Measurements from ENCODE around the gene DNAJC5. TPM values are rescaled to one million over a fixed set of nuclear protein-coding genes. Genes with fewer than 3 reads are reported as not detected.

DNAJC5 gene
- total and polyA plus RNA-seq, 2 donors (not counting 3 experiments of a cell fraction or from before 2014, with no cell fraction given), result 44.7 to 60.3 TPM

- Histone ChIP-seq H3K4me1 (ENCODE audit: control insufficient read depth, extremely low read depth, insufficient read depth, low read length) (peaks cover 22% of the 10 kb centered on the region), H3K9me3 (replicated peaks; ENCODE audit: control insufficient read depth, insufficient read depth, low read length) (no peaks in the 10 kb centered on the region), H3K79me2 (ENCODE audit: control insufficient read depth, insufficient read depth, low read length) (peaks cover 10% of the 10 kb centered on the region), H3K4me2 (ENCODE audit: insufficient read depth, low read length) (no peak within 1 kb of the TSS), H3K4me3 (replicated peaks in 1 of 3; ENCODE audit: insufficient read depth in 1 of 3, low read depth in 1 of 3, low read length in 3 of 3) (no peak within 1 kb of the TSS), H3K36me3 (ENCODE audit: control insufficient read depth in 2 of 2, extremely low read depth in 1 of 2, insufficient read depth in 2 of 2, low read length in 2 of 2) (peaks cover 0 to 4% of the 10 kb centered on the region in 2 experiments), H3K27me3 (ENCODE audit: control insufficient read depth in 2 of 2, insufficient read depth in 2 of 2, low read length in 2 of 2) (no peaks in the 10 kb centered on the region), H3K9me1 (replicated peaks; ENCODE audit: control insufficient read depth, extremely low read depth, insufficient read depth, low read length) (no peaks in the 10 kb centered on the region), H3K9ac (replicated peaks; ENCODE audit: extremely low read depth, insufficient read depth, low read length) (no peak within 1 kb of the TSS), H4K20me1 (replicated peaks; ENCODE audit: control insufficient read depth, extremely low read depth, insufficient read depth, low read length) (no peaks in the 10 kb centered on the region), H2AFZ (ENCODE audit: low read depth, low read length) (no peak within 1 kb of the TSS), H3K27ac (ENCODE audit: insufficient read depth, low read depth, low read length) (no peak within 1 kb of the TSS)
- FAIRE-seq (no peak), DNase-seq (ENCODE audit: low read depth, low spot score) (no peak)
- ChIA-PET POLR2A (no interaction called here), CTCF (interaction anchor here (1.1 kb wide), 1 partner anchor 324 kb away, joined by 3 read pairs; the partner anchor contains the start of gene PTK6)
- TF ChIP-seq JUN (IDR thresholded peaks at IDR 0.05; ENCODE audit: borderline replicate concordance, insufficient read depth, insufficient read length, low read depth) (no peak), GATA2 (IDR thresholded peaks at IDR 0.05; ENCODE audit: insufficient read depth, insufficient read length, low read depth, low read length) (no peak), MAX (IDR thresholded peaks at IDR 0.05; ENCODE audit: insufficient read depth, insufficient read length) (no peak), POLR2A (IDR thresholded peaks at IDR 0.05; ENCODE audit: low read depth, low read length) (no peak), POLR2AphosphoS5 (IDR thresholded peaks at IDR 0.05; ENCODE audit: insufficient read depth, low read depth, low read length) (no peak)
- no TSS peak for BruUV-seq (replicated peaks)
- dilution Hi-C loops (cut with MboI; ENCODE audit: extremely low pct_ligation_motif_present, low sequenced_read_pairs) (no loop called here), intact Hi-C loops (cut with micrococcal nuclease) (loop anchor here (5.0 kb wide), 1 partner anchor 34 kb away; no protein-coding TSS in a partner anchor)
These were observed 33.5 kb upstream of the DNAJC5 start, which contains the start of gene ABHD16B for GRCh38 chr20:63861365-63861934. Gene ABHD16B, plus strand, starts transcription at chr20:63861498. Its CDS starts 43 bp downstream, at chr20:63861541.
